ENCODE measurements around the gene SLC38A6. TPM values are rescaled to one million over a fixed set of nuclear protein-coding genes. Genes with fewer than 3 reads are reported as not detected.

The SLC38A6 gene
- total and polyA plus RNA-seq, 10 of the 15 experiments (the other 5 are each of a cell fraction or from before 2014, with no cell fraction given) = 2.0 to 7.0 (median 3.7) TPM

GRCh38 chr14:60946773-60947172, 34.3 kb upstream of the SLC38A6 start:
- TF ChIP-seq KLF5 (IDR thresholded peaks at IDR 0.05; ENCODE audit: partially characterized antibody) (no peak), PML (IDR thresholded peaks at IDR 0.05; ENCODE audit: low read length) (no peak), MLLT1 (IDR thresholded peaks at IDR 0.05) (no peak), POLR2AphosphoS5 (IDR thresholded peaks at IDR 0.05; ENCODE audit: low read length) (no peak)
- H3K4me2 ChIP-seq (ENCODE audit: control insufficient read depth, insufficient read depth) = no peak overlapping the region
- no peak overlapping the region for H3K4me3 ChIP-seq
- SMC1A ChIA-PET (ENCODE audit: uncharacterized antibody, unreplicated experiment) = no interaction called here
- CTCF ChIA-PET = no interaction called here
- ATAC-seq (no peak), FAIRE-seq (no peak), DNase-seq (ENCODE audit: low read depth, low spot score) (no peak)
- in situ Hi-C loops (cut with MboI) (no loop called here), intact Hi-C loops (cut with micrococcal nuclease; ENCODE audit: unreplicated experiment) (no loop called here)
- H4K20me1 ChIP-seq (ENCODE audit: control insufficient read depth, insufficient read depth) = no peaks in the 10 kb centered on the region
- 74% methylated on average over 3 of the region's 3 CpGs for WGBS (ENCODE audit: insufficient coverage, insufficient replicate concordance, low lambda C conversion rate, missing lambda C conversion rate)
- no peaks in the 10 kb centered on the region for H3K4me1 ChIP-seq (ENCODE audit: control insufficient read depth, insufficient read depth, low read length)
- RAD21 ChIA-PET (ENCODE audit: unreplicated experiment) = no interaction called here
- H3K36me3 ChIP-seq (ENCODE audit: control insufficient read depth in 2 of 2, insufficient read depth in 2 of 2, low read length in 1 of 2) = no peaks in the 10 kb centered on the region
- H2AFZ ChIP-seq (ENCODE audit: control insufficient read depth, low read depth, low read length) = no peak overlapping the region
- H3K27ac ChIP-seq (ENCODE audit: control insufficient read depth, insufficient read depth) = no peak overlapping the region
- H3K9me3 ChIP-seq (replicated peaks; ENCODE audit: control insufficient read depth, insufficient read depth, low read length) = no peaks in the 10 kb centered on the region
- H3K79me2 ChIP-seq (ENCODE audit: control insufficient read depth, insufficient read depth, low read length) = no peaks in the 10 kb centered on the region
- no peaks in the 10 kb centered on the region for H3K27me3 ChIP-seq (replicated peaks in 1 of 2; ENCODE audit: control insufficient read depth in 2 of 2, insufficient read depth in 2 of 2, low read length in 1 of 2)
- H3K9ac ChIP-seq (ENCODE audit: control insufficient read depth, insufficient read depth, low read length) = no peak overlapping the region
- BruUV-seq (replicated peaks) = no TSS peak
- POLR2A ChIA-PET = no interaction called here

GRCh38 chr14:60951776-60952435, 29.1 kb upstream of the SLC38A6 start:
- H3K27ac ChIP-seq (ENCODE audit: control insufficient read depth, insufficient read depth) = no peak overlapping the region
- ChIA-PET RAD21 (ENCODE audit: unreplicated experiment) (no interaction called here), POLR2A (interaction anchor here (0.7 kb wide), 1 partner anchor 133 kb away, joined by 3 read pairs; no protein-coding TSS in a partner anchor), CTCF (interaction anchor here (0.7 kb wide), 1 partner anchor 30 kb away, joined by 3 read pairs; no protein-coding TSS in a partner anchor), SMC1A (ENCODE audit: uncharacterized antibody, unreplicated experiment) (interaction anchor here (1.0 kb wide), 1 partner anchor 9 kb away, joined by 3 read pairs; no protein-coding TSS in a partner anchor)
- H3K9me3 ChIP-seq (replicated peaks; ENCODE audit: control insufficient read depth, insufficient read depth, low read length) = no peaks in the 10 kb centered on the region; the same call in 1 of the 3 replicates
- H3K79me2 ChIP-seq (ENCODE audit: control insufficient read depth, insufficient read depth, low read length) = no peaks in the 10 kb centered on the region
- no peak overlapping the region for H3K4me3 ChIP-seq
- no peaks in the 10 kb centered on the region for H4K20me1 ChIP-seq (ENCODE audit: control insufficient read depth, insufficient read depth)
- intact Hi-C loops (cut with micrococcal nuclease; ENCODE audit: unreplicated experiment) = no loop called here
- 60% methylated on average over 3 of the region's 3 CpGs for WGBS (ENCODE audit: insufficient coverage, insufficient replicate concordance, low lambda C conversion rate, missing lambda C conversion rate)
- in situ Hi-C loops (cut with MboI) = no loop called here
- no peak overlapping the region for H2AFZ ChIP-seq (ENCODE audit: control insufficient read depth, low read depth, low read length)
- H3K27me3 ChIP-seq (replicated peaks in 1 of 2; ENCODE audit: control insufficient read depth in 2 of 2, insufficient read depth in 2 of 2, low read length in 1 of 2) = no peaks in the 10 kb centered on the region
- H3K36me3 ChIP-seq (ENCODE audit: control insufficient read depth in 2 of 2, insufficient read depth in 2 of 2, low read length in 1 of 2) = no peaks in the 10 kb centered on the region
- TF ChIP-seq MEF2B (IDR thresholded peaks at IDR 0.05; ENCODE audit: partially characterized antibody, poor library complexity, severe bottlenecking) = no peak
- no peak for TF ChIP-seq RELA (IDR thresholded peaks at IDR 0.05; ENCODE audit: borderline replicate concordance, partially characterized antibody)
- no peak for TF ChIP-seq USF2 (IDR thresholded peaks at IDR 0.05; ENCODE audit: borderline replicate concordance, low read depth, low read length)
- TF ChIP-seq EED (IDR thresholded peaks at IDR 0.05; ENCODE audit: low read depth) = no peak
- no peak for TF ChIP-seq TCF12 (IDR thresholded peaks at IDR 0.05; ENCODE audit: low read depth, low read length)
- no peak for TF ChIP-seq ETV6 (conservative IDR thresholded peaks at IDR 0.05 in 1 of 2, IDR thresholded peaks at IDR 0.05 in 1 of 2; ENCODE audit: borderline replicate concordance in 1 of 2, low read depth in 1 of 2)
- no peak for DNase-seq (ENCODE audit: low read depth, low spot score)
- FAIRE-seq = no peak
- no peak for ATAC-seq
- H3K9ac ChIP-seq (ENCODE audit: control insufficient read depth, insufficient read depth, low read length) = no peak overlapping the region
- BruUV-seq (replicated peaks) = no TSS peak
- H3K4me1 ChIP-seq (ENCODE audit: control insufficient read depth, insufficient read depth, low read length) = no peaks in the 10 kb centered on the region
- no peak overlapping the region for H3K4me2 ChIP-seq (ENCODE audit: control insufficient read depth, insufficient read depth)
